Measurements from ENCODE around the gene SLC35A3. TPM values are rescaled to one million over a fixed set of nuclear protein-coding genes. Genes with fewer than 3 reads are reported as not detected.
"Not testable (repeated sequence)": the region's sequence is repeated elsewhere in the genome, so short reads cannot be mapped to it uniquely, and the experiment has no call there.

Gene SLC35A3
- total and polyA plus RNA-seq, 12 donors, result 3.2 to 9.4 (median 8.0) TPM

DNA sequence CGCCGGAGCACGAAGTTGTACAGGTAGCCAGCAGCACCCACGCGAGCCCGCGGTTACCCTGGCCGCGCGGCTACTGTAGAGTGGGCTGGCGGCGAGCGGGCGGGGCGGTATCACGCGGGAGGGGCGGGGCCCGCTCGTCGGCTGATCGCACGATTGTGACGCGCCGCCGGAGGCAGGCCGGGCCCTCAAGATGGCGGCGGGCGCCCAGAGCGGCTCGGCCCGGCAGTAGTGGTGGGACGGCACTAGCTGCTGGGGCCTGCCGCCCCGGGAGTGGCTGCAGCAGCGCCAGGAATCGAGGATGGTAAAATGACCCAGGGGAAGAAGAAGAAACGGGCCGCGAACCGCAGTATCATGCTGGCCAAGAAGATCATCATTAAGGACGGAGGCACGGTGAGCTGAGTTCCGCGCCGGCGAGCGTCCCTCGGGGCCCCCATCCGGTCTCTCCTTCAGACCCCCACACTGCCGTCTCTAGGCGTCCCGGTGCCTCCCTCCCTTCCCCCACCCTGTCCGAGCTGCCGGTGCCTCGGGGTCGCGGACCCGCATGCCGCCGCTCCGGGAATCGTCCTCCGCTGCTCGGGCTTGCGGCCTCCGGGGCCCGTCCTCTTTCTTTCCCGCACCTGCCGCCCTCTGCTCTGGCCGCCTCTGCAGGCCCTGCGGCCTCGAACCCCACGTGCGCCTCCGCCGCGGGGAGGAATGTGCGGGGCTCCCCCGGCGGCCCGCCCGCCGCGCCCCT lies 68.3 kb downstream of the SLC35A3 start:
- peak overlapping the region; percentile 74 to 94 (median 86) for H3K4me3 ChIP-seq
- H3K4me1 ChIP-seq, result peaks cover 0 to 57% (median 32%) of the 10 kb centered on the region in 9 donors
- H3K27ac ChIP-seq, result peak overlapping the region; percentile 91 to 98 (median 96)
- no peaks in the 10 kb centered on the region for H3K9me3 ChIP-seq
- ATAC-seq (peak; percentile 99 to 100 (median 99)), DNase-seq (peak; percentile 89 to 90)
- no peaks in the 10 kb centered on the region for H3K36me3 ChIP-seq
- TF ChIP-seq CTCF (IDR thresholded peaks at IDR 0.05), result no peak
- H3K27me3 ChIP-seq, result no peaks in the 10 kb centered on the region
- intact Hi-C loops (cut with DNase I), result loop anchor here in 4 of 10 donors (5.0 kb wide), 2 partner anchors 66 to 94 kb away; partner anchors contain the start of genes SASS6 (in 2 of the 4) and TRMT13 (in 2 of the 4)
- WGBS, 2 donors, result 0% methylated on average over 82 to 87 of the region's 87 CpGs

DNA sequence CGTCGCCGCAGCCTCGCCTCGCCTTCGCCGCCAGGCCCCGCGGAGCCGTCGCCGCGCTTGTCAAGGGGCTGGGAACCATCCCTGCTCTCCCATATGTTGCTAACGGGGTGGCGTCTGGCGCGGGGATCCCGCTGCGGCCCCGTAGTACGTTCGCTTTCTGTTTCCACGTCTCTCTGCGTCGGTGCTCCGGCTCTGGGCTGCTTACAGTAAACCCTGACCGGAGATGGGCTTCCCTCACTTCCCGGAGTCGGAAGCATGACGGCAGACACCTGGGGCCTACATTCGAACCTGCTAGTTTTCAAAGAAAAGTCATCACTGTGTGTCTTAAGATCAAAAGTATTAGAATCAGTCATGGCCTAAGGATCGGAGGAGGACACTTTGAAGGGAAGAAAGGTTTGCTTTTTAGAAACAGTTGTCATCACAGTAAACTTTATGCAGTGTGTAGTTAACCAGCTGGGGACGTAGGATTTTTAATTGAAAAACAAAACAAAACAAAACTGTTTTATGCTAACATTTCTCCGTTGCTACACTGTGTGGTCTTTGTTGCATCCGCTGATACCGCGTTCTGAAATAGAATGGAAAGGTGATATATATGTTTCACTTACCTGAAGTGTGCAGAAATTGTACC lies 69.0 kb downstream of the SLC35A3 start:
- intact Hi-C loops (cut with DNase I), result loop anchor here in 4 of 10 donors (5.0 kb wide), 2 partner anchors 66 to 94 kb away; partner anchors contain the start of genes SASS6 (in 2 of the 4) and TRMT13 (in 2 of the 4)
- Histone ChIP-seq H3K36me3 (no peaks in the 10 kb centered on the region), H3K27ac (peak overlapping the region; percentile 91 to 98 (median 96)), H3K27me3 (no peaks in the 10 kb centered on the region), H3K9me3 (peaks cover 0 to 2% (median 0%) of the 10 kb centered on the region in 11 donors), H3K4me1 (peaks cover 0 to 63% (median 32%) of the 10 kb centered on the region in 9 donors), H3K4me3 (peak overlapping the region; percentile 74 to 94 (median 86))
- 0 to 1% methylated on average over 37 of the region's 37 CpGs for WGBS, 2 donors
- ATAC-seq (peak in 7 of 8 donors; percentile 40 to 69 (median 54)), DNase-seq (peak; percentile 53 to 63)
- TF ChIP-seq CTCF (IDR thresholded peaks at IDR 0.05), result no peak

- 29 to 33% methylated on average over 2 of the region's 2 CpGs for WGBS, 2 donors
- no peak for ATAC-seq
- no peak for TF ChIP-seq CTCF (IDR thresholded peaks at IDR 0.05)
- DNase-seq, result no peak
- intact Hi-C loops (cut with DNase I), result loop anchor here in 4 of 10 donors (5.0 kb wide), 2 partner anchors 67 to 93 kb away; partner anchors contain the start of genes SASS6 (in 2 of the 4) and TRMT13 (in 2 of the 4)
- Histone ChIP-seq H3K27me3 (no peaks in the 10 kb centered on the region), H3K4me3 (peak overlapping the region in 9 of 10 donors; percentile 74 to 94 (median 86)), H3K36me3 (peaks cover 0 to 2% (median 0%) of the 10 kb centered on the region in 9 donors), H3K27ac (peak overlapping the region in 7 of 10 donors; percentile 94 to 98 (median 97)), H3K4me1 (peaks cover 0 to 63% (median 32%) of the 10 kb centered on the region in 9 donors), H3K9me3 (peaks cover 0 to 8% (median 0%) of the 10 kb centered on the region in 11 donors)
Measured at GRCh38 chr1:100039591-100039990, 69.8 kb downstream of the SLC35A3 start.

DNA sequence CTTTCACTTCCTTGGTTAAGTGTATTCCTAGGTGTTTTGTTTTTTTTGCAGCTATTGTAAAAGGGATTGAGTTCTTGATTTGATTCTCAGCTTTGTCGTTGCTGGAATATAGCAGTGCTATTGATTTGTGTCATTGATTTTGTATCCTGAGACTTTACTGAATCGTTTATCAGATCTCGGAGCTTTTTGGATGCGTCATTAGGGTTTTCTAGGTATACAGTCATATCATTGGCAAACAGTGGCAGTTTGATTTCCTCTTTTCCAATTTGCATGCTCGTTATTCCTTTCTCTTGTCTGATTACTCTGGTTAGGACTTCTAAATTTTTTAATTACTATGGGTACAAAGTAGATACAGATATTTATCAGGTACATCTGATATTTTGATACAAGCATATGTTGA lies 75.4 kb downstream of the SLC35A3 start:
- no peak for TF ChIP-seq CTCF (IDR thresholded peaks at IDR 0.05)
- DNase-seq (no peak), ATAC-seq (no peak)
- Histone ChIP-seq H3K36me3 (peaks cover 0 to 4% (median 0%) of the 10 kb centered on the region in 9 donors), H3K4me3 (no peak overlapping the region), H3K9me3 (peaks cover 0 to 18% (median 0%) of the 10 kb centered on the region in 11 donors), H3K27me3 (no peaks in the 10 kb centered on the region), H3K4me1 (peaks cover 0 to 73% (median 25%) of the 10 kb centered on the region in 9 donors), H3K27ac (no peak overlapping the region)
- 95 to 98% methylated on average over 5 of the region's 5 CpGs for WGBS, 2 donors
- intact Hi-C loops (cut with DNase I), result no loop called here

DNA sequence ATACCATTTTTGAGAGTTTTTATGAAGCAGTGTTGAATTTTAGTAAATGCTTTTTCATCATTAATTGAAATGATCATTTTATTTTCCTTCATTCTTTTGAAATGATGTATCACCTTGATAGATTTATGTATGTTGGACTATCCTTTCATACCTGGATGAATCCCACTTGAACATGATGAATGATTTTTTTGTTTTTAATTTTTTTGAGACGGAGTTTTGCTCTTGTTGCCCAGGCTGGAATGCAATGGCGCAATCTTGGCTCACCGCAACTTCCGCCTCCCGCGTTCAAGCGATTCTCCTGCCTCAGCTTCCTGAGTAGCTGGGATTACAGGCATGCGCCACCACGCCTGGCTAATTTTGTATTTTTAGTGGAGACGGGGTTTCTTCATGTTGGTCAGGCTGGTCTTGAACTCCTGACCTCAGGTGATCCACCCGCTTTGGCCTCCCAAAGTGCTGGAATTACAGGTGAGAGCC lies 77.5 kb downstream of the SLC35A3 start:
- H3K4me3 ChIP-seq, result peak overlapping the region in 1 of 10 donors; percentile 4
- 95 to 98% methylated on average over 11 of the region's 11 CpGs for WGBS, 2 donors
- intact Hi-C loops (cut with DNase I); ATAC-seq; H3K27me3 ChIP-seq; DNase-seq: not testable (repeated sequence)
- peaks cover 0 to 19% (median 0%) of the 10 kb centered on the region in 9 donors for H3K36me3 ChIP-seq
- peak overlapping the region in 1 of 10 donors; percentile 70 for H3K27ac ChIP-seq
- H3K9me3 ChIP-seq, result peaks cover 0 to 18% (median 0%) of the 10 kb centered on the region in 11 donors
- peaks cover 0 to 62% (median 17%) of the 10 kb centered on the region in 9 donors for H3K4me1 ChIP-seq

All from heart right ventricle (tissue), 16 donors.